ENCODE data around the gene EDRF1.

Gene EDRF1

DNA sequence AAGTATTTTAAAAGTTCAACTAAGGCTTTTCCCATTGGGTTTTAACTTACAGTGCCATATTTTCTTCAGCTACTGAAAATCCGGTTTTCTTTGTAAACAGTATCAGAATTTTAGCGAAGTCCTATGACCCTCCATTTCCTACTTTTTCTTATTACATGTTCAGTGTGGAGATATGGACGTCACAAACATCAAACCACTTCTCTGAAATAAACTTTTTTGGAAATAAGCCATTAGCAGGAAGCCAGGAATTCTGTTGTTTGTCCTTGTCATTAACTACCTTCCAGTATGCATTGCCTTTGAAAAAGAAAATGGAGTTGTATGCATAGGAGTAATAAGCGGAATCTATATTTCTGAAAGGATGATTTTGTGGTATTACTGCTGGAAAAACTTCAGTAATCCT lies 47.0 kb downstream of the EDRF1 start:
- Histone ChIP-seq H4K20me1 (no peaks in the 10 kb centered on the region; a peak in 2 of 22 replicates), H3K4me2 (no peak overlapping the region), H3K9me3 (replicated peaks in 1 of 11) (no peaks in the 10 kb centered on the region), H3K9ac (no peak overlapping the region), H3K4me1 (no peaks in the 10 kb centered on the region), H3K4me3 (no peak overlapping the region), H3K36me3 (peaks cover 53 to 77% (median 69%) of the 10 kb centered on the region in 11 experiments), H3K27me3 (no peaks in the 10 kb centered on the region), H3K27ac (no peak overlapping the region)
- TF ChIP-seq Cebpa-rat (IDR thresholded peaks at IDR 0.05), result no peak

DNA sequence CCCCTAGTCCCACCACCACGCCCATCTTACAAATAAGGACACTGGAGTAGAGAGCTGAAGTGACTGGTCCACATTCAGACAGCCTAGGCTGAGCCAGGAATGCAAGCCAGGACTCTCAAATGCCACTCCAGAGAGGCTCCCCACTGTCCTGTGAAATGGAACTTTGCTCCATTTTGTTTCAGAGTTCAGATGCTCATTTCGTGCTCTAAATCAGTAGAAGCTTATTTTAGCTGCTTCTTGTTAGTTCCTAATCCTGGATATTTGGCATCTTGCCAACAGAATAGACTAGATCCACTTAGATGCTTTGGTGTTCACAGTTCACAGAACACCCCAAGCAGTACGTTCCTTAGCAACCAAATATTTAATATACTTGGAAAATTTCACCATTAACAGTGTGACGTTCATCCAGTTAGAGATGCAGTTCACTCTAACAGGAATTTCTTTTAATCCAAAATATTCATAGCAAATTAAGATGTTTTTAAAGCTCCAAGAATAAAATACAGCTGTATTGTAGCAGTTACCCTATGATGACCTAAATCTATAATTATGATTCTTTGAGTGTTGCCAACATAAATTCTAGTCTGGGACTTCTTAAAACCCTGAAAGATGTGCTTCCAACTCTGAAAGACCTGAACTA lies 48.8 kb downstream of the EDRF1 start:
- Histone ChIP-seq H3K27ac (no peak overlapping the region), H3K27me3 (no peaks in the 10 kb centered on the region), H3K36me3 (peaks cover 35 to 59% (median 51%) of the 10 kb centered on the region in 11 experiments), H3K4me2 (no peak overlapping the region), H3K4me1 (no peaks in the 10 kb centered on the region), H4K20me1 (no peaks in the 10 kb centered on the region; a peak in 1 of 22 replicates), H3K4me3 (no peak overlapping the region), H3K9me3 (replicated peaks in 1 of 11) (no peaks in the 10 kb centered on the region), H3K9ac (no peak overlapping the region)
- no peak for TF ChIP-seq Cebpa-rat (IDR thresholded peaks at IDR 0.05)

DNA sequence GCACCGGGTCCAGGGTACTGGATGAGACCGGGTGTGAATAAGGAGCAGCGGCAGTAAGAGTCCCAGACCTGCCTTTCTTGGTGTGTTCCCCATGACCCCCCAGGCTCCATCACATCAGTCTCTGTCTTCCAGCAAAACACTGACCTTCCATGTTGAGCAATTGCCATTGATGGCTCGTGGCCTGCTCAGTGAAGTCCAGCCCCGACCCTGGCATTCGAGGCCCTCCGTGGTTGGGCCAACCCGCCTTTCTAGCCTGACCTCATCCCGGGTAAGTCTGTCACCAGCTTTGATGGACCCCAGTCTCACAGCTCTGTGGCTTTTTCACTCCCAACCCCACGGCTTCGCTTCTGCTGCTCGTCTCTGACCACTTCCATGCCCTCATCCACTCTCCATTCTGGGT lies 49.7 kb downstream of the EDRF1 start:
- no peaks in the 10 kb centered on the region; a peak in 1 of 22 replicates for H4K20me1 ChIP-seq
- H3K4me1 ChIP-seq, result no peaks in the 10 kb centered on the region
- peaks cover 26 to 50% (median 43%) of the 10 kb centered on the region in 11 experiments for H3K36me3 ChIP-seq
- H3K4me2 ChIP-seq, result no peak overlapping the region
- no peak for TF ChIP-seq Cebpa-rat (IDR thresholded peaks at IDR 0.05)
- H3K27me3 ChIP-seq, result no peaks in the 10 kb centered on the region
- H3K27ac ChIP-seq, result no peak overlapping the region
- H3K4me3 ChIP-seq, result no peak overlapping the region
- H3K9ac ChIP-seq, result no peak overlapping the region
- no peaks in the 10 kb centered on the region for H3K9me3 ChIP-seq (replicated peaks in 1 of 11)

DNA sequence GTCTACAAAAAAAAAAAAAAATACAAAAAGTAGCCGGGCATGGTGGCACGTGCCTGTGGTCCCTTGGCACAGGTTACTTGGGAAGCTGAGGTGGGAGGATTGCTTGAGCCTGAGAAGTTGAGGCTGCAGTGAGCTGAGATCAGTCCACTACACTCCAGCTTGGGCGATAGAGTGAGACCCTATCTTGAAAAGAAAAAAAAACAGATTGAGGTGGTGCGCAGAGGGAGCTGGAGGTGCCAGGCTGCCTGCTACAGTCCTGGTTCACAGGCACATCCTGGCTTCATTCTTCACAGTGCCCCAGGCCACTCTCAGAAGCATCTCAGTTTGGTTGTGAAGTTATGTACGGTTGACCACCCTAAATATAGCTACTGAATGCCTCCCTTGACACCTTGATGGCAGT lies 51.3 kb downstream of the EDRF1 start:
- Histone ChIP-seq H3K27ac (no peak overlapping the region), H3K36me3 (peaks cover 10 to 34% (median 26%) of the 10 kb centered on the region in 11 experiments), H3K9me3 (replicated peaks in 1 of 11) (no peaks in the 10 kb centered on the region), H3K27me3 (no peaks in the 10 kb centered on the region), H3K9ac (no peak overlapping the region), H4K20me1 (no peaks in the 10 kb centered on the region; a peak in 1 of 22 replicates), H3K4me3 (no peak overlapping the region), H3K4me2 (no peak overlapping the region), H3K4me1 (no peaks in the 10 kb centered on the region)
- TF ChIP-seq Cebpa-rat (IDR thresholded peaks at IDR 0.05), result no peak

DNA sequence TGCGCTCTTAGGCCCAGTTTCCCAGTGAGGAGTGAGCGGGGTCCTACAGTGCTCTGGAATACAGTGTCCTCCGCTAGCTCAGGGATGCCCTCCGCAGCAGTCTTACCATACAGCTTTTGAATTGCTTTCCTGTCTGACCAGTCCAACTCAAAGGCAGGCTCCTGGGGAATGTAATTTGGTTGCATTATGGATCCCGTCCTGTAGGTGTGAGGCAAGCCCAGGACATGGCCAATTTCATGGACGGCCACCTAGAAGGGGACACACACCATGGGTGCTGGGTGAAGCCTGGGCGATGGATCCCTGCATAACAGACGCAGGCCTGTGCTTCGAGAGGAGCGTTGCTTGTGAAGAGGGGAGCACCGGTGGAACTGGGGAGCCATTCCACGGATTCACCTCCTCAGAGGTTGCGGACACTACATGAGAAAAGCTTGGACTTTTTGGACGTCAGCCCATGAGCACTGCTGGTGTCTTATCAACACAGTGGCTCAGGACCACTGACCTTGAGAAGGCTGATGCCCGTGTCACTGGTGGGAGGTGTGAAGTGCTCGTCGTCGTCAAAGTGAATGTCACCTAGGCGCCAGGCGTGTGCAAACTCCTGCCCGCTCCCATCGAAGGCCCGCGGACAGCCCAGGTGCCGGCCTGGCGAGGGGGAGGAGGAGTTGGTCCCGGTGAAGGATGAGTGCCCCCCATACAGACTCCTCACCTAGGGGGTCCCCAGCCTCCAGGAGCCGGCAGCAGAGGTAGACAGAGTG lies 52.8 kb downstream of the EDRF1 start:
- H3K36me3 ChIP-seq, result peaks cover 3 to 21% (median 12%) of the 10 kb centered on the region in 11 experiments; a peak in 16 of 22 replicates
- no peaks in the 10 kb centered on the region for H3K9me3 ChIP-seq (replicated peaks in 1 of 11)
- no peak overlapping the region for H3K4me2 ChIP-seq
- no peak for TF ChIP-seq Cebpa-rat (IDR thresholded peaks at IDR 0.05)
- no peak overlapping the region for H3K27ac ChIP-seq
- no peak overlapping the region for H3K9ac ChIP-seq
- H4K20me1 ChIP-seq, result no peaks in the 10 kb centered on the region; a peak in 1 of 22 replicates
- no peak overlapping the region for H3K4me3 ChIP-seq
- no peaks in the 10 kb centered on the region for H3K27me3 ChIP-seq
- H3K4me1 ChIP-seq, result no peaks in the 10 kb centered on the region

DNA sequence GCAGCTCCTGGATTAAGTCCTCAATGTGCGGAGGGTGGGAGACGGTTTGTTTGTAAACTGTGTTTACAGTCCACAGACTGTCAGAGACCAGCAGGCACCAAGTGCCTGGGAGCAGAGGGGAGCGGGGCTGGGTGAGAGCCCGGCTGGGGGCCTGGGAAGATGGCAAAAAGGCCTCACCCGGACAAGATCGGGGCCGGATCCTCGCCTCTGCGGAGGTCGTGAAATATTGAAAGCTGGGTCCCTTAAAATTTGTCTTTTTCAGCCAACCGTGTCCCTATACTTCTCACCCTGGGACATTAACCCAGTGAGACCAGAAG lies 53.3 kb downstream of the EDRF1 start:
- Histone ChIP-seq H3K27me3 (no peaks in the 10 kb centered on the region), H3K4me1 (no peaks in the 10 kb centered on the region), H3K9ac (no peak overlapping the region), H3K27ac (no peak overlapping the region), H3K36me3 (peaks cover under 1 to 15% (median 8%) of the 10 kb centered on the region in 11 experiments; a peak in 10 of 22 replicates), H3K4me3 (no peak overlapping the region), H3K9me3 (replicated peaks in 1 of 11) (peaks cover 0 to 2% (median 0%) of the 10 kb centered on the region in 11 experiments; a peak in 1 of 22 replicates), H4K20me1 (no peaks in the 10 kb centered on the region; a peak in 1 of 22 replicates), H3K4me2 (no peak overlapping the region)
- no peak for TF ChIP-seq Cebpa-rat (IDR thresholded peaks at IDR 0.05)

DNA sequence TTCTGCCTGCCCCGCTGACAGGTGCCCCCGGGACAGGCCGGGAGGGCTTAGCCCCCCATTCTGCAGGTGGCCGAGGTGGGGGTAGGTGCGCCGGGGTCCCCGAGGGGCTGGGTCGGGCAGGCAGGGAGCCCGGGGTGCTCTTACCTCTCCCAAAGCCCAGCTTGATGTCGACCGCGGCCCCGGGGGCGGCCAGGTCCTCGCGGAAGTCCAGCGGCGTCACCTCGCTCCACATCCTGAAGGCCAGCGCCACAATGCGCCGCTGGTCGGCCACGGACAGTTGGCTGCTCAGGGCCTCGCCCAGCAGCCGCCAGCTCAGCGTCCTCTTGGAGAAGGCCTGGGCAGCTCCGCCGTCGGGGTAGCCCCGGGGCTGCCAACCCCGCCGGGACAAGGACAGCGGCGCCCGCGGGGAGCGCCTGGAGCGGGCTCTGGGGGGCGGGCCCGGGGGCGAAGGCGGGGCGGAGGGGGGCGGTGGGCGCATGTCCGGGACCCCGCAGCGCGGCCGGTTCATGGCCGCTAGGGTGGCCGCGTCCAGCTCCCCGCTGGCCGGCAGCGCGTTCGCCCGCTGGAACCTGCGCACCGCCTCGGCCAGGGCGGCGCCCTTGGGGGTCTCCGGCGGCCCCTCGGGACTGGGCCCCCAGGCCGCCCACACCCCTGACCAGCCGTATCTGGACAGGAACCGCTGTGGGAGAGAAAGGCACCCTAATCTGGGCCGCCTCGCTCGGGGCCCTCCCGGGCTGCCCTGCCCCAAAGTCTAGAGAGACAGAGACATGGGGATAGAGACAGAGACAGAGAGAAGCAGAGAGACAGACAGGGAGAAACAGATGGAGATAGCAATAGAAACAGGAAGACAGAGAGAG lies 54.4 kb downstream of the EDRF1 start:
- Histone ChIP-seq H3K4me1 (no peaks in the 10 kb centered on the region), H3K36me3 (peaks cover 0 to 9% (median 6%) of the 10 kb centered on the region in 11 experiments; a peak in 8 of 22 replicates), H4K20me1 (no peaks in the 10 kb centered on the region; a peak in 1 of 22 replicates), H3K9me3 (replicated peaks in 1 of 11) (peaks cover under 1 to 13% (median 6%) of the 10 kb centered on the region in 11 experiments; a peak in 10 of 22 replicates), H3K27me3 (no peaks in the 10 kb centered on the region), H3K4me2 (no peak overlapping the region), H3K27ac (no peak overlapping the region), H3K4me3 (no peak overlapping the region), H3K9ac (no peak overlapping the region)
- TF ChIP-seq Cebpa-rat (IDR thresholded peaks at IDR 0.05), result no peak

DNA sequence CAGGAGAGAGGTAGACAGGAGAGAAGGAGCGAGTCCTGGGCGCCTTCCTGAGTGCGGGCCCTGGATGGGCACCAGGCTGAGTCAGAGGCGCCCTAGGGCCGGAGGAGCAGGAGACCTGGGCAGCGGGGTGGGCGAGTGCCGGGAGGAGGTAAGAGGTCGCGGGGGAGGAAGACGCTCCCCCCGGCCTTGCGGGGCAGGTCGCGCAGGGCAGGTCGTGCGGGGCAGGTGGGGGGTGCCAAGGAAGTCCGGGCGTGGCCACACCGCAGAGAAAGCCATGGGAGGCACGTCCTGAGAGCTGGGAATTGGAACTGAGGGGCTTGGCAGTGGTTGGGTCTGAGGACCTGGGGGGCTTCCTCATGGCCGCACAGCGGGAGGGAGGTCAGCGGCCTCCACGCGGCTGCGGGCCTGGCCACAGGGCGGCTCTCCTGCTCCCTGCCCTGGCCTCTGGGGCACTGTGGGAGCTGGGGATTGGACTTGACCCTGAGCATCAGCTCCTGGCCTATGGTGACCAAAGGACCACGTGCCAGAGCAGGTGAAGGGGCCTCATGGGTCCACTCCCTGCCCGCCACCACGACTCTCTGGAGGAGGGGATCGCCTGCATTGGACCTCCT lies 55.2 kb downstream of the EDRF1 start:
- Histone ChIP-seq H3K4me1 (peaks cover 0 to 4% (median under 1%) of the 10 kb centered on the region in 10 experiments; a peak in 7 of 20 replicates), H4K20me1 (no peaks in the 10 kb centered on the region; a peak in 1 of 22 replicates), H3K9me3 (replicated peaks in 1 of 11) (peaks cover 7 to 20% (median 13%) of the 10 kb centered on the region in 11 experiments; a peak in 14 of 22 replicates), H3K27ac (no peak overlapping the region), H3K4me3 (no peak overlapping the region), H3K9ac (no peak overlapping the region), H3K36me3 (peaks cover 0 to 1% (median 0%) of the 10 kb centered on the region in 11 experiments; a peak in 1 of 22 replicates), H3K4me2 (no peak overlapping the region), H3K27me3 (no peaks in the 10 kb centered on the region)
- no peak for TF ChIP-seq Cebpa-rat (IDR thresholded peaks at IDR 0.05)

Data from BLaER1 treated with 17β-estradiol and CSF1 and Interleukin-3, amounts not matched to agents 10 nM and 100 nM (cell line).